GM19467 (cell line): ENCODE data around the gene TAF4.
"Not testable (repeated sequence)": the region's sequence is repeated elsewhere in the genome, so short reads cannot be mapped to it uniquely, and the experiment has no call there.

ENCODE experiments used
- ATAC-seq: cut with Tn5 transposase; IDR thresholded peaks from one replicate; pipeline ENCODE4 v1.9.1; 2021; ENCODE audit warnings: mild to moderate bottlenecking, moderate library complexity; ENCODE audit not compliant: unreplicated experiment

Gene TAF4

GRCh38 chr20:62056975-62057374 lies 8.7 kb downstream of the TAF4 start:
- no peak for ATAC-seq

GRCh38 chr20:62056377-62056776 lies 9.3 kb downstream of the TAF4 start:
- no peak for ATAC-seq

GRCh38 chr20:62055862-62056115 lies 9.9 kb downstream of the TAF4 start:
- ATAC-seq, result not testable (repeated sequence)

- no peak for ATAC-seq
These were observed 10.4 kb downstream of the TAF4 start for GRCh38 chr20:62055106-62055861.

- no peak for ATAC-seq
These were observed 11.2 kb downstream of the TAF4 start for GRCh38 chr20:62054451-62054953.

GRCh38 chr20:62053465-62054196 lies 12.1 kb downstream of the TAF4 start:
- ATAC-seq, result no peak

GRCh38 chr20:62052842-62053464 lies 12.7 kb downstream of the TAF4 start:
- ATAC-seq, result no peak

- no peak for ATAC-seq
These were observed 13.3 kb downstream of the TAF4 start for GRCh38 chr20:62052336-62052841.

- no peak for ATAC-seq
These were observed 14.0 kb downstream of the TAF4 start for GRCh38 chr20:62051546-62052255.

- no peak for ATAC-seq
These were observed 14.5 kb downstream of the TAF4 start for GRCh38 chr20:62051144-62051543.

GRCh38 chr20:62050166-62051120 lies 15.2 kb downstream of the TAF4 start:
- ATAC-seq, result no peak

- no peak for ATAC-seq
These were observed 16.1 kb downstream of the TAF4 start for GRCh38 chr20:62049342-62050165.

- ATAC-seq, result no peak
These were observed 16.8 kb downstream of the TAF4 start for GRCh38 chr20:62048821-62049291.

GRCh38 chr20:62048346-62048761 lies 17.3 kb downstream of the TAF4 start:
- no peak for ATAC-seq

GRCh38 chr20:62047666-62048345 lies 17.9 kb downstream of the TAF4 start:
- no peak for ATAC-seq

- no peak for ATAC-seq
These were observed 19.2 kb downstream of the TAF4 start for GRCh38 chr20:62046431-62046830.

GRCh38 chr20:62045529-62046285 lies 20.0 kb downstream of the TAF4 start:
- no peak for ATAC-seq

- no peak for ATAC-seq
These were observed 20.6 kb downstream of the TAF4 start for GRCh38 chr20:62045118-62045517.
